Head of caudate nucleus (tissue), 42 donors: ENCODE data around the gene MEIS2.

Experiments
- DNase-seq, 42 donors: peaks; one replicate each; pipeline versions ENCODE4 v3.0.0 to v3.0.0-alpha.2; 2020 to 2021; ENCODE audit warnings: mixed read lengths in 7 of 42
- intact Hi-C: fragments of 100-400 bp; cut with DNase I; formaldehyde crosslinking; loops from one replicate; pipeline ENCODE4 v1.15.0; 2022

The MEIS2 gene

DNA sequence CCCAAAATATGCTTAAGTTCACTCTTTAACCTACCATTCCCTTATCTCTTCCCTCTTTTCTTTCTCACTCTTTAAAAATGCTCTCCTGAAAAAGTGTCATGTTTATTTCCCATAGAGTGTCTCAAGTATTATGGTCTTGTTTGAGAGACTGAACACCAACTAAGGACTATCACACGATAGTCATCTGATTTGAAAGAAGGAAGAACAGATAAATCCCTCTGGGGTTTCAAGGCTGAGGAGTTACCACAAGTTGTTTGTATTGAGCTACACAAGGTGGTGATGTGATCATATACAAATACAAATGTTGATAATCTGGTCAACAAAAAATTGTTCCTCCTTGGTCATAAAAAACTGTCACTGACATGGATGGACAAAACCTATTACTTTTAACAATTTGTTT, 13.8 kb downstream of the MEIS2 start:
- intact Hi-C loops, result no loop called here
- DNase-seq, result no peak

GRCh38 chr15:37086120-37086519, 14.2 kb downstream of the MEIS2 start:
- DNase-seq, result no peak
- intact Hi-C loops, result no loop called here

GRCh38 chr15:37084602-37085001, 15.7 kb downstream of the MEIS2 start:
- no peak for DNase-seq
- intact Hi-C loops, result no loop called here

DNA sequence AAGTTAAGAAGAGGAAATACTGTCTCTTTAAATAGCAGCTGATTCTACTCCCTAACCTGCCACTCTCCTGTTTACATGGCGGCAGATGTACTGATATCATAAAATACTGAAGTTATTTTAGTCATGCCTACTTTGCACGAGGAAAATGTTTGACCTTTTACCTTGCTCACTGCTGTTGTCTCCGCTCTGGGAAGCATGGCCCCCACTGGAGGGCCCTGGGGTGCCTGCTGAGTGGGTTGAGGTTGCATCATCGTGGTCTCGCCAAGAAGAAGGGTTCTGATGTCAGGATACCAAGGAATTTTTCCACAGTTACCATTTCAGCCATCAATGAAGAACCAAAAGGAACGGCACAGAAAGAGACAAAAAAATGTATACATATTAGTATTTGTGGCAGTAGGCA, 16.7 kb downstream of the MEIS2 start:
- intact Hi-C loops, result no loop called here
- no peak for DNase-seq

GRCh38 chr15:37081983-37082382, 18.4 kb downstream of the MEIS2 start:
- intact Hi-C loops, result no loop called here
- no peak for DNase-seq

DNA sequence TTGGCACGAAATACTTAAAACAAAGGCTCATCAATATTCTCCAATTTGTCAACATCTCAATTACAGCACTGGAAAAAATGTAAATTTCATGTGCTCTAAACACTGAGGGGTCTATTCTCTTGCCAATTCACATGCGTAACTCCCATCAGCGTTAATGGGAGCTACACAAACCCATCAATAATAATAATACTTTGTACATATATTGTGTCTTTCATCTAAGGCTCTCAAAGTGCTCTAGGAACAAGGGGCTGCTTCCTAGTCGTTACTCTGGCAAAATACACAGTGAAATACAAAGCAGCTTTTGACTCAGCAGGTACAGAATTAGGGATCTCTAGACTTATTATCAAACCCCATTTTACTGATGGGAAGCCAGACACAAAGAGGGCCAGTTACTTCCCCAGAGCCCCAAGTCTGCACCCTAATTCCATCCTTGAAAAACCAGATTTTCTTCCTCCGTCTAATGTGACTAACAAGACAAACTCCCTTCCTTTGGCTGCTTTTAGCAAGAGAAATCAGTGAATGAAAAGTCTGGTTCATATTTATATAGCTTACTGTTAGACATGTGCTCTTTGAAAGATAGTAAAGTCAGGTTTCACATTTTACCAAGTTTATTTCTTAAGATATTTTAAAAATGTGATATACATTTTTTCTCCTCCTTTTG, 20.0 kb downstream of the MEIS2 start:
- DNase-seq, result no peak
- intact Hi-C loops, result no loop called here

- DNase-seq, result peak in 19 of 42 donors; percentile 19 to 78 (median 56)
- intact Hi-C loops, result no loop called here
Measured at GRCh38 chr15:37079726-37080125, 20.6 kb downstream of the MEIS2 start.

- DNase-seq, result no peak
- intact Hi-C loops, result no loop called here
Measured at GRCh38 chr15:37078566-37078965, 21.8 kb downstream of the MEIS2 start.

DNA sequence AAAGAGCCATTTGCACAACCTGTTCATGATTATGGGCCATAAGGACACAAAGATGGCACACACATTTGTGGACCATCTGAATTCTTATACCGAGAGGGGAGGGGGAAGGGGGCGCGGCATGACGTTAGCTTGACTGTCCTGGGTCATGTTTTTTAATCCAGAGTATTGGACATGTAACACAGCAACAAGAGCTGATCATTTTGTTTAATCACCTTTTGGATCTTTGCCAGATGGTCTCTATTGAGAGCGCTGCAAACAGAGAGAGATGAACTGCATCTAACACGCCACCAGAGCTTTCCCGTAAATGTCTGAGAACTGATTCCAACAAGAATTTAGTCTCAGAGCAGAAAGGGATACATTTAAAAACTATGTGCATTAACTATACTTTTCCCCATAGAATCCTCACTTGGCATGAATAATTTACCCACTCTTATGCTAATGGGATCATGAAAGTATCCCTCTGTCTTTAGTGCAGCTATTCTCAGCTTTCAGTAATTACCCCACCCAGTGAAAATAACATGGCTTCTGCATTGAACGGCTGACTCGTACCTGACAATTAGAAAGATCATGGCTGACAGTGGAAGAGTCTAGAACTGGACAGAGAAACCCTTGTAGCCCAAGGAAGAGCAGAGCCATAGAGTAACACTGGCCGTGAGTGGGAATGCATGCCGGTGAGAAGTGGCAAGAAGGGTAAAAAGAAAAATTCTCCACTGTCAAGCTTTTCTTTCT, 22.6 kb downstream of the MEIS2 start:
- no peak for DNase-seq
- intact Hi-C loops, result no loop called here

DNA sequence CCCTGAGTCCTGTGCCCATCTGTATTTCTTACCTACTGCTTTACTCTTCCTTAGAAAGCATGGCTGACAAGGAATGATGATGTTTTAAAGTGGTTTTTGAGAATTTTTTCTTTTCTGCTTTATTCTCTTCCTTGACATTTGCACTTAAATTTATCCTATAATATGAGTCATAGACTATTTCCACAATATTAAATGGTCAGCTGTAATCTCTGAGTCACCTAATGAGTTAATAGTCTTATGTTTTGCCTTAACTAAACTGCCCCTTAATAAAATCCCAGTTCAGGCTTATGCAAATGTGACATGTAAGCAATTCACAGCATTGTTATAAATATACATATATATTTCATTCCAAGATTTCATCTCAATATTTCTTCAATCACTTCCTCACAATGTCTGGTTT, 23.8 kb downstream of the MEIS2 start:
- DNase-seq, result no peak
- intact Hi-C loops, result no loop called here

- no peak for DNase-seq
- intact Hi-C loops, result no loop called here
Measured at GRCh38 chr15:37075777-37076176, 24.6 kb downstream of the MEIS2 start.

DNA sequence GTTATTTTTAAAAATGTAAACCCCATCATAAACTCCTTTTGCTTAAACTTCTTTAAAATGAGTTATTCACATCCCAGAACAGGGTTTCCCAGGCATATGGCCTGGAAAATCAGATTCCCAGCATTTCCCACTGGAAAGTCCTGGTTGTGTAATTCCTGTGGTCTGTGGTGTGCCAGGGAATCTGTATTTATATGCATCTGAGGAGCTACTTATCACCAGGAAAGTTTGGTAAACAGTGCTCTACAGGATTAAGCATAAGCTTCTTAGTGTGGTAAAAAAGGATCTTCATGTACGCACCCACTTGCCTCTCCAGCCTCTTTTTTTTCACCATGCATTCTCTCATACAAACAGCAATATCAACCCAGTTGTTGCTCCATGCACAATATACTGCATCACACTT, 28.2 kb downstream of the MEIS2 start:
- intact Hi-C loops, result no loop called here
- no peak for DNase-seq

DNA sequence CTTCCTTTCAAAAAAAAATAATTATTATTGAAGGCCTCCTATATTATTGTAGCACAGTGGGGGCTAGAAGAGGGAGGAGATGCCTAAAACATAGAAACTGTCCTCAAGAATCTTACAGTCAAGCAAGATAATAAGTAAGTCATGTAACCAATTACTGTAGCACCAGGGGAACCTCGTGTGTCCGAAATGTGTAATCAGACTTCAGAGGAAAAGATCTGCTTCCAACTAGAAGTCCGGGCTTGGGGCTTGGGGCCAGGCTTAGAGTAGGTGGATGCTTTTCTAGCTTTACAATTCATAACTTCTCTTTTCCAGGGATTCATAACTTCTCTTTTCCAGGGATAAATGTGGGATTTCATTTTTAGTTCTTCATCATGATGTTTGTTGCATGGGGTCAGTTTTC, 29.2 kb downstream of the MEIS2 start:
- DNase-seq, result no peak
- intact Hi-C loops, result no loop called here

GRCh38 chr15:37070686-37071085, 29.7 kb downstream of the MEIS2 start:
- DNase-seq, result no peak
- intact Hi-C loops, result no loop called here

DNA sequence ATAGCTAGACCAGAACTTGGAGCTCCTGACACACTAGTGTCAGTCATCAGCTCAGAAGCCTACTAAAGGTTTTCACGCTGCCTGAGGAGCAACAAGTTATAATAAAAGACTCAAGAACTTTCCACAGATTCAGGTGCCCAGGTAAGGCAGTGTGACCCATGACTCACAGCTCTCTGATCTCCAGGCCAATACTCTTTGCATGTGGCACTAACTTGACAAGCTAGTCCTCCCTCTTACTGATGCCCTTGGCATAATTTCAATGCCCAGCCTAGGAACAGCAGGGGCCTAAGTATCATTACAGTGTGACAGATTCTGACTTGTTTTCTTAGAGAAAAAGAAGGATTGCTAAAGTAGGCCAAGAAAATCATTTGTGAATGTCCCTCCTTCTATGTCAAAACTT, 38.4 kb downstream of the MEIS2 start:
- DNase-seq, result no peak
- intact Hi-C loops, result no loop called here

DNA sequence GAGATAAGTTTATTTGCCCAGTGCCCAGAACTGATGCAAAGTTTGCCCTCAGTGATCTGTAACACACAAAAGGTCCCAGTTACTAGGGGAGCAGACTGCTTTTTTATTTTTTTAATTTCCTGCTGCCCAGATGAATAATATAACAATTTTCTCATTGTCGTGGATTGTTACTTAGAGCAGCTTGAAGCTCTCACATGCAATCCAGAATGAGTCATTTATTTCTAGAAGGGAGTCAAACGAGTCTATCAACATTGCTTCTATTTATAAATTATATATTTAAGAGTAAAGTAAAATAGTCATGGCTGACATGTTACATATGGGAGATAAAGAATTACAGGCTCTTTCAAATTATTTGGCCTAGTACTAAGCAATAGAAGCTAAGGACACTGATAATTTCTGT, 41.3 kb downstream of the MEIS2 start:
- DNase-seq, result no peak
- intact Hi-C loops, result no loop called here

DNA sequence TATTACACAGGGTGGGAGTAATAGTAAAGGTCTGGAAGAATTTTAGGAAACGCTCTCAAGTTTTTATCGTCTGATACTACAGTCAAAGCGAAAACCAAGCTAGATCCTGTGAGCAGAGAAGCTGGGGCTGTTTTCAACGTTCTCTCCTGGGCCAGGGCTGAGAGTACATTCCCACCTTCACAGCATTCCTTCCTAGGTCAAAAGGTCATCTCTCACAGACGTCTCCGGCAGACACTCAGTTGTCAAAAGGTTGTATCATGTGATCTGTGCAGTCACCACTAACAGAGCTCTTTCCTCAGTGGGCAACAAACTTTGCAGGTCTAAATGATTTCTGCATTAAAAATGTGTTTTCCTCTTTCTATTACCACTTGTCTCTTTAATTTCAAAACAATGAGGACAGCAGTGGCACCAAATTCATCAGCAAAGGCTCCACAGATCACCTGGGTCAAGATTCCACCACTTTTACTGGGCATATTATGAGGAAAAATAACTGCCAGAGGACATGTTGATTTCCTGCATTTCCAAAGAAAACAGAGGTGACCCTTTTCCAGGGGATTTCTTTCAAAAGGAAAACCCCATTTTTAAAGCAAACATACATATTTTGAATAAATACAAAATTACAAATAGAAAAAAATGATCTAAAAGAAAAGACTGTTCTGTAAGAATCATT, 41.9 kb downstream of the MEIS2 start:
- DNase-seq, result no peak
- intact Hi-C loops, result no loop called here

DNA sequence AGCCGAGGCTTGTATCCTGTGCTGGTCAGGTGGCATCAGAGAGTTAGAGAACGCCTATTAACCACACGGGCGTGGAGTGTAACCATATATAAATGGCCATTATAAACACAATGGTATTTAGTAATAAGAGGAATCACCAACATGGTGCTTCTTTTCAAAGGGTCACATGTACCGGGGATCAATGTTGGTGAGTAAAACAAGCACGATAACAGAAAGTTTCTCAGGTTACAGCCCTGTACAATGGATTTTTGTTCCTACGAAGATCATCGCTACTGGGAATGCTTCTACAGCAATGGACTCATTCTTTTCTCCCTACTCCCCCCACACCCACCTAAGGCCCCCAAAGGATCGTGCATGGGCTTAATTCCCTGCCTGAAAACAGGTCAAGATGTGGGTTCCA, 42.5 kb downstream of the MEIS2 start:
- intact Hi-C loops, result no loop called here
- DNase-seq, result no peak

DNA sequence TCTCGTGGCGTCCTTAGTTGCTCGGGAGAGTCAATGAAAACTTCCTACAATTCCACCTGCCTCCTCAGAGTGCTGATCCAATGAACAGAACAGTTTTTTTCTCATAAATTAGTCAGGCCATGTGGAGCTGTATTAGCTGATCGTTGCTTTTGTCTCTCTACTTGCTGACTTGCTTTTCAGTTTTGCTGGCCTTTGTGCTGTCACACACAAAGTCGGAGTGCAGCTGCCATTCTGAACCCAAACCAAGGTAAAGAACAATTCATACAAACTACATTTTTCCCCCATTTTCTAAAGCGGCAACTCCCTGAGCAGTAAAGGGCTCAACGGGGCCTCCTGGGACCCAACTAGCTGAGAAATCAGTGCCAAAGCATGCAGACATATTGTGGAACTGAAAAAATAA, 43.1 kb downstream of the MEIS2 start:
- DNase-seq, result no peak
- intact Hi-C loops, result no loop called here
